ENCODE data around the gene CEP68. TPM values are rescaled to one million over a fixed set of nuclear protein-coding genes. Genes with fewer than 3 reads are reported as not detected.
A peak's percentile ranks its signal among the peaks of the same experiment; 100 is the strongest.

CEP68 gene
- total and polyA plus RNA-seq, 8 donors = 4.8 to 39.7 (median 16.7) TPM

DNA sequence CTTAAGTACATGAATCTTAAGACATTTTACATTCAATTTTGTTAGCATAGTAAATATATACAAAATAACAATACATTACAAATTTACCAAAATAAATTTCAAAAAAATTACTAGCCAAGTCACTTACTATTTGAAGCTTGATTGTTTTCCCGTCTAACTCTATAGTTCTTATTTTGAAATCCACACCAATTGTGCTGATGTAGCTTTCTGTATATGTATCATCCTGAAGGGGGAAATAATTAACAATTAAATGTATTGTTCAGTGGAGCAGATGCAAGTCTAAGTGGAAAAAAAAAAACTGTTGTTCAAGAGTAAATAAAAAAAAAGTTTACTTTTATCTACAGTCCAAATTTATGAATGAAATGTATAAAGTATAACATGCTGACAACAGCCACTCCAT, 41.6 kb downstream of the CEP68 start:
- H3K27me3 ChIP-seq = no peaks in the 10 kb centered on the region
- intact Hi-C loops (cut with DNase I; ENCODE audit: low total_unique reads) = no loop called here
- 21 to 44% (median 40%) methylated on average over 1 of the region's 1 CpG for WGBS, 5 donors
- TF ChIP-seq POLR2AphosphoS5 (IDR thresholded peaks at IDR 0.05) (no peak), EP300 (IDR thresholded peaks at IDR 0.05) (no peak), POLR2A (IDR thresholded peaks at IDR 0.05) (no peak)
- TF ChIP-seq, protein P1, sequence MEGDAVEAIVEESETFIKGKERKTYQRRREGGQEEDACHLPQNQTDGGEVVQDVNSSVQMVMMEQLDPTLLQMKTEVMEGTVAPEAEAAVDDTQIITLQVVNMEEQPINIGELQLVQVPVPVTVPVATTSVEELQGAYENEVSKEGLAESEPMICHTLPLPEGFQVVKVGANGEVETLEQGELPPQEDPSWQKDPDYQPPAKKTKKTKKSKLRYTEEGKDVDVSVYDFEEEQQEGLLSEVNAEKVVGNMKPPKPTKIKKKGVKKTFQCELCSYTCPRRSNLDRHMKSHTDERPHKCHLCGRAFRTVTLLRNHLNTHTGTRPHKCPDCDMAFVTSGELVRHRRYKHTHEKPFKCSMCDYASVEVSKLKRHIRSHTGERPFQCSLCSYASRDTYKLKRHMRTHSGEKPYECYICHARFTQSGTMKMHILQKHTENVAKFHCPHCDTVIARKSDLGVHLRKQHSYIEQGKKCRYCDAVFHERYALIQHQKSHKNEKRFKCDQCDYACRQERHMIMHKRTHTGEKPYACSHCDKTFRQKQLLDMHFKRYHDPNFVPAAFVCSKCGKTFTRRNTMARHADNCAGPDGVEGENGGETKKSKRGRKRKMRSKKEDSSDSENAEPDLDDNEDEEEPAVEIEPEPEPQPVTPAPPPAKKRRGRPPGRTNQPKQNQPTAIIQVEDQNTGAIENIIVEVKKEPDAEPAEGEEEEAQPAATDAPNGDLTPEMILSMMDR (IDR thresholded peaks at IDR 0.05) = no peak
- no peak overlapping the region for H3K4me3 ChIP-seq
- H3K36me3 ChIP-seq = peaks cover 24 to 94% (median 88%) of the 10 kb centered on the region in 4 donors
- H3K4me1 ChIP-seq = peaks cover 9 to 57% (median 27%) of the 10 kb centered on the region in 4 donors
- H3K27ac ChIP-seq = no peak overlapping the region
- DNase-seq = no peak
- H3K9me3 ChIP-seq = no peaks in the 10 kb centered on the region

DNA sequence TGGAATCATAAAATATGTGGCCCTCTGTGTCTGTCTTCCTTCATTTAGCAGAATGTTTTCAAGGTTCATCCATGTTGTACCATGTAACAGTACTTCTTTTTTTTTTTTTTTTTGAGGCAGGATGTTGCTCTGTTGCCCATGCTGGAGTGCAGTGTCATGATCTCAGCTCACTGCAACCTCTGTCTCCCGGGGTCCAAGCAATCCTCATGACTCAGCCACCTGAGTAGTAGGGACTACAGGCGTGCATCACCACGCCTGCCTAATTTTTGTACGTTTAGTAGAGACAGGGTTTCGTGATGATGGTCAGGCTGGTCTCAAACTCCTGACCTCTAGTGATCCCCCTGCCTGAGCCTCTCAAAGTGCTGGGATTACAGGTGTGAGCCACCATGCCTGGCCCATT, 42.5 kb downstream of the CEP68 start:
- Histone ChIP-seq H3K4me1 (peaks cover 2 to 59% (median 31%) of the 10 kb centered on the region in 4 donors), H3K27me3 (no peaks in the 10 kb centered on the region), H3K9me3 (no peaks in the 10 kb centered on the region), H3K36me3 (peaks cover 20 to 92% (median 88%) of the 10 kb centered on the region in 4 donors), H3K27ac (no peak overlapping the region), H3K4me3 (no peak overlapping the region)
- intact Hi-C loops (cut with DNase I; ENCODE audit: low total_unique reads) = no loop called here
- 85 to 92% (median 89%) methylated on average over 5 of the region's 5 CpGs for WGBS, 5 donors
- DNase-seq = no peak
- TF ChIP-seq EP300 (IDR thresholded peaks at IDR 0.05) (no peak), POLR2A (IDR thresholded peaks at IDR 0.05) (no peak), POLR2AphosphoS5 (IDR thresholded peaks at IDR 0.05) (no peak)
- TF ChIP-seq, protein P1 (IDR thresholded peaks at IDR 0.05) = no peak

DNA sequence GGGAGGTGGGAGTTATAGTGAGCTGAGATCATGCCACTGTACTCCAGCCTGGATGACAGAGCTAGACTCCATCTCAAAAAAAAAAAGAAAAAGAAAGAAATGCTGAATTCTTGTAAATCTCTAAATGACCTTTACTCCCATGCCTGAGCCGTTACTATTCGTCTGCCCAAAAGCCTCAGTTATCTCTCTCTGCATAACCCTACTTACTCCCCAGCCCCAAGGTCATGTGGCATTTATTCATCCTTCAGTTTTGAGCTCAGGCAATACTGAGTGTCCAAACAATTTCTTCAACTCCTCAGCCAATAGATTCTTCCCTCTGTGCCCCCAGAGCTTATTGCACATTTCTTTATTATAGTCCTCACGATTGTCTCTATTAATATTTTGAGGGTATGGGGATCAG, 44.9 kb downstream of the CEP68 start:
- peaks cover 15 to 77% (median 73%) of the 10 kb centered on the region in 4 donors for H3K36me3 ChIP-seq
- no peaks in the 10 kb centered on the region for H3K9me3 ChIP-seq
- no peak overlapping the region for H3K4me3 ChIP-seq
- no peaks in the 10 kb centered on the region for H3K27me3 ChIP-seq
- DNase-seq = no peak
- 47 to 71% (median 60%) methylated on average over 3 of the region's 3 CpGs for WGBS, 5 donors
- intact Hi-C loops (cut with DNase I; ENCODE audit: low total_unique reads) = no loop called here
- TF ChIP-seq, protein P1 (IDR thresholded peaks at IDR 0.05) = no peak
- TF ChIP-seq POLR2A (IDR thresholded peaks at IDR 0.05) = no peak
- TF ChIP-seq POLR2AphosphoS5 (IDR thresholded peaks at IDR 0.05) = no peak
- no peak for TF ChIP-seq EP300 (IDR thresholded peaks at IDR 0.05)
- H3K4me1 ChIP-seq = peaks cover 0 to 65% (median 37%) of the 10 kb centered on the region in 4 donors
- no peak overlapping the region for H3K27ac ChIP-seq

DNA sequence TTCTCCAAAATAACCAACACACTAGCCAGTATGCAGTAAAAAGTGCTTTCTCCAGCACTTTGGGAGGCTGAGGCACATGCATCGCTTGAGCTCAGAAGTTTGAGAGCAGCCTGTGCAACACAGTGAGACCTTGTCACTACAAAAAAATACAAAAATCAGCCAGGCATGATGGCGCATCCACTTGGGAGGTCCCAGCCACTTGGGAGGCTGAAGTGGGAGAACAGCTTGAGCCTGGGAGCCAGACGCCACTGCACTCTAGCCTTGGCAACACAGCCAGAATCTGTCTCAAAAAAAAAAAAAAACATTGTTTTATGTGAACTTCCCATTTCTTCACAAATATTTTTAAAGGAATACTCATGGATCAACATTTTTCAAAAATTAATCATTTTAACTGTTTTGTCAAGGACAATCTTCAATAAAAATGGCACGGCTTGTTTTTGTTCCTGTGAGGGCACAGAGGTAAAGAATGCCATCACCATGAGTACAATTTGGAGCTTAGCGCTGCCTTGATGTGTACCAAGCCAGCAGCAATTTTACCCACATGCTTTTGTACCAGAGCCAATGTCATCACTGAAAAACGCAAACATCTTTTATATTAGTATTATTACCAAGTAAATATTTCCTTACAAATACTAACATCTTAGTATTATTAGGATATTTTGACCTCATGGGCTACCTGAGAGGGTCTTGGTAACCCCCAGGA, 46.9 kb downstream of the CEP68 start:
- H3K36me3 ChIP-seq = peaks cover 8 to 63% (median 56%) of the 10 kb centered on the region in 4 donors
- no peak overlapping the region for H3K4me3 ChIP-seq
- TF ChIP-seq, protein P1 (IDR thresholded peaks at IDR 0.05) = no peak
- TF ChIP-seq EP300 (IDR thresholded peaks at IDR 0.05) (no peak), POLR2AphosphoS5 (IDR thresholded peaks at IDR 0.05) (no peak)
- H3K27ac ChIP-seq = peak overlapping the region in 1 of 5 donors; percentile 29
- no peaks in the 10 kb centered on the region for H3K27me3 ChIP-seq
- intact Hi-C loops (cut with DNase I; ENCODE audit: low total_unique reads) = no loop called here
- DNase-seq = no peak
- 48 to 59% (median 52%) methylated on average over 6 of the region's 6 CpGs for WGBS, 5 donors
- H3K9me3 ChIP-seq = no peaks in the 10 kb centered on the region
- peaks cover 0 to 65% (median 33%) of the 10 kb centered on the region in 4 donors for H3K4me1 ChIP-seq
